ENCODE measurements around the gene PARD3B.

PARD3B gene

DNA sequence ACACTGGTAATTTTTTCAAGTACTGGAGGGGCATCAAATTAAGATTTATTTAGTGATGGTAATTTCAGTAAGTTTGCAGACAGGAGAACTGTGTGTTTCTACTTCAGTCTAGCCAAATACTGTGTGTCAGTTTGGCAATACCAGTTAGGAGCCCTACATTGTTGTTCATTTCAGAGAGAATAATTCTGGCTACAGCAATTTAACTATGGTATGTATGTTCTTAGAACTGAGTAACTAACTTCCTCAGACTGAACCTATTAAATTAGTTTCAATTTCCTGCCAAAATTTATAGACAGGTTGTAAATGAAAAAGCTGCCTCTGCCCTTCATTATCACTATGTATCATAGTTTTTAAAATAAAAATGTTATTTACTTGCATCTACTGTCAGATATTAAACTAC, 332.4 kb downstream of the PARD3B start:
- TF ChIP-seq GATA3 (IDR thresholded peaks at IDR 0.05; ENCODE audit: low read depth, low read length) (no peak), GATA2 (IDR thresholded peaks at IDR 0.05; ENCODE audit: low read depth, low read length) (no peak)

DNA sequence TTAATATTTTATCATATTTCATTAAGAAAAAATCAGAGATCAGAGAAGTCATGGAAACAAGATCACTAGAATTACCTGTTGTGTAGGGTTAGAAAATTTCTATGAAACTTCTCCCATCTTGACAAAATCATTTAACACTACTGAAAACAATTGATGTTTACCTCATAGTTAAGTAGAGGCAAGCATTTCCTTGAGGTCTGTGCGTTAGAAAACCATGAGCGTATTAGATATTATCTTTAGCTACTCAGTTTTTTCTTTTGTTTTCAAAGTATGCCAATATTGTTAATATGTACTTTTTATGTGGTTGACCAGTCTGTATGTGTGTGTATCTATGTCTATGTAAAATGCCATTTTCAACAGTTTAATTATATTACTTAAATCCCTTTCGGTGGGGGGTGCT, 335.7 kb downstream of the PARD3B start:
- TF ChIP-seq GATA2 (IDR thresholded peaks at IDR 0.05; ENCODE audit: low read depth, low read length) (no peak), GATA3 (IDR thresholded peaks at IDR 0.05; ENCODE audit: low read depth, low read length) (no peak; the same call in 1 of the 2 replicates)

DNA sequence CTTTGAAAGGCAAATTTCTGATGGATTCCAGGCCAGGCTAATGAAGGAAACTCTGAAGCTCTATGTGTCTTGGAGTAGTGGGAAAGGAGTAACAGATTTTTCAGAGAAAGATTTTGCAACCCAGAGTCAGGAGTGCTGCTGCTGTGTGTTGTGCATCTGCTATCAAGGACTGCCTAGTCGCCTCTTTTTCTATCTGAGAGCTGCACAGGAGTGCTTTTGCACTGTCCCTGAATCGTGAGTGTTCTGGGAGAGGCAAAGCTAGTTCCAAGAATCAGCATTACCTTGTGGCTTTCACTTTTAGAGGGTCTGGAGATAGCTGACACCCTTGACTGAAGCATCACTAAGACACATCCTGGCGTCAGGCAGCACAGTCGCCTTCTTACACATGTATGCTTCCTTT, 336.4 kb downstream of the PARD3B start:
- TF ChIP-seq GATA3 (IDR thresholded peaks at IDR 0.05; ENCODE audit: low read depth, low read length): no peak

DNA sequence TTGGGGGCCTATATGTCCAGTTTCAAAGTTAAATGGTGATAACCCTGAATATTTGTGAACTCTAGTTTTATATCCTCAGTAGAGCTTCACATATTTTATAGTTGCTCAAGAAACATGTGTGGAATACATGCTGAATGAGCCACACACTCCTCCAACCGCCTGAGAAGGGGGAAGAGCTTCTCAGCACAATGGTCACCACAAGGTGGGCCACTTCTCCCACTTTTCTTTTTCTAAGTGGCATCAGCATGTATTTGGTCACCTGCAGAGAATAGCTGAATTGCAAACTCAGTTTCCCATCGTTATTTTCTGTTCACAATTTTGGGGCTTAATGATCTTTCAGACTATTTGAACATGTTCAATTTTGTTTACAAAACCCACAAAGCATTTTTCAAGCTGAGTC, 340.5 kb downstream of the PARD3B start:
- TF ChIP-seq GATA3 (IDR thresholded peaks at IDR 0.05; ENCODE audit: low read depth, low read length): no peak
- TF ChIP-seq GATA2 (IDR thresholded peaks at IDR 0.05; ENCODE audit: low read depth, low read length): no peak

DNA sequence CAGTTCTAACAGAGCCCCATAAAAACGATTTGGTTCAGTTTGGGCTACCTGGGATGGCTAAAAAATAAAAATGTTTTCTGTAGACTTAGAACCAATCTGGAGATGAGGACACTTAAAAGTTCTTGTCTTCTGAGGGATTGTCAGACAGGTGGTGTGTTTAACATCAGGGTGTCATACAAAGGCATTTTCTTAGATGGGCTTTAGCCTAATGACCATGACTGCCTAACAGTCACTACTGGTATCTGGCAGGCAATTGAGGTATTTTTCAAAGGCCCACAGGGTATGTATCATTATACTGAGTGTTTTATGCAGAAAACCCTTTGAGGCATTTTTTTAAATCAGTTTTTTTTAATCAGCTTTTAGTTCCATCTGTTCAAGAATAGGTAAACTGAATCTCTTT, 341.4 kb downstream of the PARD3B start:
- TF ChIP-seq GATA3 (IDR thresholded peaks at IDR 0.05; ENCODE audit: low read depth, low read length) (no peak), GATA2 (IDR thresholded peaks at IDR 0.05; ENCODE audit: low read depth, low read length) (no peak)

DNA sequence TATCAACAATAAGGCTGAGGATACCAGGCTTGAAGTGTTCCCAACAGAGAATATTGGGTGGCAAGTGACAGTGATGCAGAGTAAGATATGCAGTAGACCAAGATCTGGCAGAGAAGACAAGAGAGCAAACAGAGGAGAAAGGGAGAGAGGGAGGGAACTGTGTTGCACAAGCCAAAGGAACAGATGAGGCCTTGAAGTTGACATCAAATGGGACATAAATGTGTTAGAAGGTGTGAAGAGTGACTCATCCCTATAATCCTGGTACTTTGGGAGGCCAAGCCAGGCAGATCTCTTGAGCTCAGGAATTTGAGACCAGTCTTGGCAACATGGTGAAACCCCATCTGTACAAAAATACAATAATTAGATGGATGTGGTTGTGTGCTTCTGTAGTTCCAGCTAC, 342.9 kb downstream of the PARD3B start:
- TF ChIP-seq GATA3 (IDR thresholded peaks at IDR 0.05; ENCODE audit: low read depth, low read length) (no peak), GATA2 (IDR thresholded peaks at IDR 0.05; ENCODE audit: low read depth, low read length) (no peak)

DNA sequence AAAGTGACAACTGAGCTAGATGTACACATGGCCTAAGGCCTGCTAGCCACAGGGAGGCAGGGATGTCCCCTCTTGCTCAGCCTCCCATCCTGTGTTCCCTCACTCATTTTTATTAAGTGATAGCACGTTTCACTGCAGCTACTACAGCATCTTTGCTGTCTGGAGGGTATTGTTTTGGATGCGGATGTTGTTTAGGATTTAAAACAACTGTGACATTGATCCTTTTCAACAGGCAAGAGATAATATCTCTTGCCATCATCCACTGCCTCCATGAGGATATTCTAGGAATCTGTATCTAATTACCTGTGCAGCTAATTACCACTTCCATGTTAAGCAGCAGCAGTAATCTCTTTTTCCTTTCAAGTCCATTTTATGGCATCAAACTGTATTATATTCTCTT, 345.4 kb downstream of the PARD3B start:
- peak; percentile 63 for TF ChIP-seq GATA2 (IDR thresholded peaks at IDR 0.05; ENCODE audit: low read depth, low read length)
- TF ChIP-seq GATA3 (IDR thresholded peaks at IDR 0.05; ENCODE audit: low read depth, low read length): peak; percentile 71

DNA sequence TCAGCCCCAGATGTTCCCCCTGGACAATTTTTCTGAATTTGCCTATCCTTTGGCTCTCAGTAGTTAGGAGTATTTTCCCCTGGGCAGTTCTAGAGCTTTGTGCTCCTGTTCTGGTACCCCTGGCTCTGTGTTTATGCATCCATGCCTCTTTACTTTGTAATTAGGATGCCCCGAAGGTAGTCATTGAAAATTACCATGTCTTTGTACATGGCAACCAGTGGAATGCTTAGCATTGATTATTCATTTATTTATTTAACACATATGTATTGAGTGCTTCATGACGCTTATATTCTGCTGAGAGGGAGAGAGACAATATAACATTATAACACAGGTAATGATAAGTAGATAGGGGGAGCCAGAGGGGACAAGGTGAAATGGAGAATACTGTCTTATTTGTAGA, 346.5 kb downstream of the PARD3B start:
- TF ChIP-seq GATA3 (IDR thresholded peaks at IDR 0.05; ENCODE audit: low read depth, low read length) (no peak), GATA2 (IDR thresholded peaks at IDR 0.05; ENCODE audit: low read depth, low read length) (no peak)

DNA sequence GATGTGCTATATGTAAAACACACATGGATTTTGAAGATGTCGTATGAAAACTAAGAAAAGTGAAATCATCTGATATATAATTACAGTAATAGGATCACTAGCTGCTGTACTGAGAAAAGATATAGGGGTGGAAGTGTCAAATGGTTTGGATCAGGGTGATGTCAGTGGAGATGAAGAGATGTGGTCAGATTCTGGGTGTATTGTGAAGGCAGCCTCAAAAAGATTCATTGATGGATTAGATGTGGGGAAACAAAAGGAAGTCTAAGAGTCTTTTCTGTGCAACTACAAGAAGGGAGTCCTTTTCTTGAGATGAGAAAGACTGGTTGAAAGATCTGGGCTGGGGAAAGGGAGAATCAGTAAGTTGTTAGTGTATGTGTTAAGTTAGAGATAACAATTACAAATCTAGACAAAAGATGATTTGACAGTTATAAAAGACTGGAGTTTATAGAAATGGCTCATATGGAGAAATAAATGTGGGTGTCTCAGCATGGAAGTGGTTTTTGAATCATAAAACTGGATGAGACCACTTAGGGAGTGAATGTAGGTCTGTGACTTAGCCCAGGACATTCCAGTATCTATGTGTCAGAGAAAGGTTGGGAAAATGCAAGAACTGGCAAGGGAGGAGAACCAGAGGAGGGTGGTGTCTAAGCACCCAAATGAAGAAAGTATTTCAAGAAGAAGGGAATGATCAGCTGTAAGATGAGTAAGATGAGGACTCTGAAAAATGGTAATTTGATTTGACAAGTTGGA, 347.4 kb downstream of the PARD3B start:
- TF ChIP-seq GATA3 (IDR thresholded peaks at IDR 0.05; ENCODE audit: low read depth, low read length): no peak
- no peak for TF ChIP-seq GATA2 (IDR thresholded peaks at IDR 0.05; ENCODE audit: low read depth, low read length)

DNA sequence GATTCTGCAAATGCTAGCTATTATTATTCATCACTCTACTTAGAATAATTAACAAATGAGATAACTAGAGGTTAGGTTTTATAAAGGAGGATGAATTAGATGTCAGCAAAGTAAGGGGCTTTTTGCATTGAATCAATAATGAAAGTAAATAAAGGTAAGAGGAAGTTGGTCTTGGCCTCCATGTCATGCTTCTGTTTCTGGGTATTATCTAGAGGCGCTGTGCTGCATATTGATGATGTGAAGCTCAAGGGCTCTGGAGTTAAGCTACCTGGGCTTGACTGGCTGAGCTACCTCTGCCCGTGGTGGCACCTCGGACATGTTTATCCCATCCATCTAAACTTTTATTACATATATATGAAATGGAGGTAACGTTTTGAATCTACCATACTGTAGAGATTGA, 350.9 kb downstream of the PARD3B start:
- TF ChIP-seq GATA2 (IDR thresholded peaks at IDR 0.05; ENCODE audit: low read depth, low read length): no peak
- no peak for TF ChIP-seq GATA3 (IDR thresholded peaks at IDR 0.05; ENCODE audit: low read depth, low read length)

DNA sequence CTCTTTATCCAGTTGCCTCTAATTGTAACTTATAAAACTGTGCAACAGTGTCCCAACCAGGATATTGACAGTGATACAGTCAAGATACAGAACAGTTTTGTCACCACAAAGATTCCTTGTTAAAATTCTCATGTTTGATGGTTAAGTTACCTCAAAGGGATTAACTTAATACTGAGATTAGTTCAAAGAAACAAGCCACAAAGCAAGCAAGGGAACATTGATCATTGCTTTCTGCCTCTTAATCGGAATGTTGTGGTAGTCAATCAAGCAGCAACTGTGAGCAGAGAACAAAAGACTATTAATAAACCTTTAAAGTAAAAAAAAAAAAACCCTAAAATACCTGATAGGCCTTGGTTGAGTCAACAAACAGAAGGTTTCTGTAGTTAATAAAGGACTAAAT, 352.3 kb downstream of the PARD3B start:
- no peak for TF ChIP-seq GATA2 (IDR thresholded peaks at IDR 0.05; ENCODE audit: low read depth, low read length)
- no peak for TF ChIP-seq GATA3 (IDR thresholded peaks at IDR 0.05; ENCODE audit: low read depth, low read length)

DNA sequence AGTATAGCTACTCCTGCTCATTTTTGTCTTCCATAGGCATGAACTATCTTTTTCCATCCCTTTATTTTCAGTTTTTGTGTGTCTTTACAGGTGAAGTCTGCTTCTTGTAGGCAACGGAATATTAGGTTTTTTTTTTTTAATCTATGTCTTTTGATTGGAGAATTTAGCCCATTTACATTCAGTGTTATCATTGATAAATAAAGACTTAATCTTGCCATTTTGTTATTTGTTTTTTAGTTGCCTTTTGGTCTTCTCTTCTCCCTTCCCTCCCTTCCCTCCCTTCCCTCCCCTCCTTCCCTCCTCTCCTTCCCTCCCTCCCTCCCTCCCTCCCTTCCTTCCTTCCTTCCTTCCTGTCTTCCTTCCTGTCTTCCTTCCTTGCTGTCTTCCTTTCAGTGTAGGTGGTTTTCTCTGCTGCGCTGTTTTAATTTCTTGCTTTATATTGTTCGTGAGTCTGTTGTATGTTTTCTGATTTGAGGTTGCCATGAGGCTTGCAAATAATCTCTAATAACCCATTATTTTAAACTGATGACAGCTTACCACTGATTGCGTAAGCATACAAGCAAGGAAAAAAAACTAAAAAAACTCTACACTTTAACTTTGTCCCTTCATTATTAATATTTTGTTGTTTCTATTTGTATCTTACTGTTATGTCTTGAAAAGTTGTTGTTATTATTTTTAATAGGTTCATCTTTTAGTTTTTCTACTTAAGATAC, 353.8 kb downstream of the PARD3B start:
- TF ChIP-seq GATA2 (IDR thresholded peaks at IDR 0.05; ENCODE audit: low read depth, low read length): no peak

DNA sequence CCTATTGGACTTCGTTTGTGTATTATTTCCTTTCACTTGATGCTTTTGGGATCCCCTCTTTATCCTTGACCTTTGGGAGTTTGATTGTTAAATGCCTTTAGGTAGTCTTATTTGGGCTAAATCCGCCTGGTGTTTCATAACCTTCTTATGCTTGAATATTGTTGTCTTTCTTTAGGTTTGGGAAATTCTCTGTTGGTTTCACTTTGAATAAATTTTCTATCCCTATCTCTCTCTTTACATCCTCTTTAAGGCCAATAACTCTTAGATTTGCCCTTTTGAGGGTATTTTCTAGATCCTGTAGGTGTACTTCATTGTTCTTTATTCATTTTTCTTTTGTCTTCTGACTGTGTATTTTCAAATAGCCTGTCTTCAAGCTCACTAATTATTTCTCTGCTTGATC, 354.7 kb downstream of the PARD3B start:
- TF ChIP-seq GATA3 (IDR thresholded peaks at IDR 0.05; ENCODE audit: low read depth, low read length) (no peak), GATA2 (IDR thresholded peaks at IDR 0.05; ENCODE audit: low read depth, low read length) (no peak)

DNA sequence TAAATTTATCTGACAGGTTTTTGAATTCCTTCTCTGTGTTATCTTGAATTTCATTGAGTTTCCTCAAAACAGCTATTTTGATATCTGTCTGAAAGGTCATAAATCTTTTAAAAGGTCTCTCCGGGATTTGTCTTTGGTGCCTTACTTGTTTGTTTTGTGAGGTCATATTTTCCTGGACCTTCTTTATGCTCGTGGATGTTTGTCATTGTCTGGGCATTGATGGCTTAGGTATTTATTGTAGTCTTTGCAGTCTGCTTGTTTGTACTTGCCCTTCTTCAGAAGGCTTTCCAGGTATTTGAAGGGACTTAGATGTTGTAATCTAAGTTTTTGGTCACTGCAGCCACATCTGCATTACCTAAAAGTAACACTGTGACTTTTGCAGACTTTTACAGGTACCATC, 355.2 kb downstream of the PARD3B start:
- TF ChIP-seq GATA3 (IDR thresholded peaks at IDR 0.05; ENCODE audit: low read depth, low read length) (no peak), GATA2 (IDR thresholded peaks at IDR 0.05; ENCODE audit: low read depth, low read length) (no peak)

DNA sequence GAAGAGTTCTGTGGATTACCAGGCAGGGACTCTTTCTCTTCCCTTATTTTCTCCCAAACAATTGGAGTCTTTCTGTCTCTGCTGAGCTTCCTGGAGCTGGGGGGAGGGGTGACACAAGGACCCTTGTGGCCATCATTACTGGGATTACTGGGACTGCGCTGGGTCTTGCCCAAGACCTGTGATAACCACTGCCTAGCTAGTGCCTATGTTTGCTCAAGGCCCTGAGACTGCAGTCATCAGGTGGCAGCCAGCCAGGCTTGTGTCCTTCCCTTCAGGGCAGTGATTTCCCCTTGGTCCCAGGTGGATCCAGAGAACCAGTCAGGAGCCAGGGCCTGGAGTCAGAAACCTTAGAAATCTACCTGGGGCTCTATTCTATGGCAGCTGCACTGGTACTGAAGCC, 355.6 kb downstream of the PARD3B start:
- TF ChIP-seq GATA2 (IDR thresholded peaks at IDR 0.05; ENCODE audit: low read depth, low read length) (no peak), GATA3 (IDR thresholded peaks at IDR 0.05; ENCODE audit: low read depth, low read length) (no peak)

Data from SH-SY5Y (cell line).